Measurements from ENCODE around the gene DOK6. TPM values are rescaled to one million over a fixed set of nuclear protein-coding genes. Genes with fewer than 3 reads are reported as not detected.

The DOK6 gene
- total RNA-seq, 1 donor from 2014 or later = 0.06 TPM

DNA sequence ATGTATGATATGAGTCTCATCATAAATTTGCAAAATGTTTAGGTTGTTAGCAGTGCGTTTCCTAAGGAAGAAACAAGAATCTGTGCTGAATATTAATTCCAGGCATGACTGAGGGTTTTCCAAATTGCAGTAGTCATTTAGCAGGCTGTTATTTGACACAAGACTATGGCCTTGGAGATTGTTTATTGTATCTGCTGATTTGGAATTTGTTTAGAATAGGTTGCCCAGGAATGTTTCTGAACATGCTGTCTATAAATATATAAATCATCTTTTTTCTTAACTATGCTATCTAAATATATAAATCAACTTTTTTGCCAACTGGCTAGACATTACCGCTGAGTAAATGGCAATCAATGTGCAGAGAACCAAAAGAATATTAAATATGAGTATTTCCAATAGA lies 90.9 kb downstream of the DOK6 start:
- DNase-seq (ENCODE audit: low read depth) = no peak
- H3K4me3 ChIP-seq (ENCODE audit: low read depth, low read length) = no peak overlapping the region
- no peak for TF ChIP-seq CTCF (conservative IDR thresholded peaks at IDR 0.05; ENCODE audit: low read depth, low read length)

- DNase-seq (ENCODE audit: low read depth) = no peak
- H3K4me3 ChIP-seq (ENCODE audit: low read depth, low read length) = no peak overlapping the region
- TF ChIP-seq CTCF (conservative IDR thresholded peaks at IDR 0.05; ENCODE audit: low read depth, low read length) = no peak
Observed at GRCh38 chr18:69492861-69493260, 92.2 kb downstream of the DOK6 start.

- DNase-seq (ENCODE audit: low read depth) = no peak
- no peak for TF ChIP-seq CTCF (conservative IDR thresholded peaks at IDR 0.05; ENCODE audit: low read depth, low read length)
- no peak overlapping the region for H3K4me3 ChIP-seq (ENCODE audit: low read depth, low read length)
Observed at GRCh38 chr18:69494841-69495240, 94.2 kb downstream of the DOK6 start.

DNA sequence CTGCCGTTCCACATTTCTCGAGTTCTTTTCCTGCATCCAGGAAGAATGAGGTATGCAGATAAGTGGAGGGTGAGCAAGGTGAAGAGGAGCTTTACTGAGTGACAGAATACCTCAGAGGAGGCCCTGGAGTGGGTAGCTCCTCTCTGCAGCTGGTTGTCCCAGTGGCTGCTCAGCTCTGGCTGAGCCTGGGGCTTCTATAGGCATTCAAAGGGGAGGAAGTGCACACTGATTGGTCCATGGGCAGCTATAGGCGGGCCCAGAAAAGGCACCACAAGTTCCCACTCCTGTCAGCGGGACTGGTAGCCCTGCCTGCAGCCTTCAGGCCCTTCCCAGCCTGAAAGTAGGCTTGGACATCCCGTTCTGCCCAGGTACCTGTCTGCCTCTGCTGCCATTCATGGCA lies 94.7 kb downstream of the DOK6 start:
- DNase-seq (ENCODE audit: low read depth) = no peak
- TF ChIP-seq CTCF (conservative IDR thresholded peaks at IDR 0.05; ENCODE audit: low read depth, low read length) = no peak
- H3K4me3 ChIP-seq (ENCODE audit: low read depth, low read length) = no peak overlapping the region

- no peak for DNase-seq (ENCODE audit: low read depth)
- no peak overlapping the region for H3K4me3 ChIP-seq (ENCODE audit: low read depth, low read length)
- TF ChIP-seq CTCF (conservative IDR thresholded peaks at IDR 0.05; ENCODE audit: low read depth, low read length) = no peak
Observed at GRCh38 chr18:69495841-69496533, 95.3 kb downstream of the DOK6 start.

GRCh38 chr18:69518989-69519388 lies 118.3 kb downstream of the DOK6 start:
- no peak for DNase-seq (ENCODE audit: low read depth)
- TF ChIP-seq CTCF (conservative IDR thresholded peaks at IDR 0.05; ENCODE audit: low read depth, low read length) = no peak

DNA sequence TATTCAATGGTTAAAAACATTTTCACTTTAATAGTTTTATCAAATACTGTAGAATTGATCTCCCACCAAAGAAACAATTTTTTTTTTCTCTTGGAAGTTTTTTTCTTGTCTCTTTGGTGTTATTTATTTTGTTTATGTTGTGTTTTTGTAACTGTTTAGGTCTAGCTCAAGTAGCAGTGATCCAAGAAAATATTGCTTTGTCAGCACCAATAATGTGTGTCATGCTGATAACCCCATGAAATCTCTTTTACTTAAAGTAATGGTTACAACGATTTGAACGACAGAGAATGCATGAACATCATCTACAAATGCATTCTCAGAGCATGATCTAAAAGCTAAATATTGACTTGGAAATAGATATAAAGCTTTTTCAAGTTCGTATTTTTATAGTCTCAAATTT lies 122.9 kb downstream of the DOK6 start:
- no peak for DNase-seq (ENCODE audit: low read depth)
- no peak overlapping the region for H3K4me3 ChIP-seq (ENCODE audit: low read depth, low read length)
- no peak for TF ChIP-seq CTCF (conservative IDR thresholded peaks at IDR 0.05; ENCODE audit: low read depth, low read length)

More at GRCh38 chr18:69518989-69519388, 118.3 kb downstream of the DOK6 start:
- H3K4me3 ChIP-seq (ENCODE audit: low read depth, low read length) = no peak overlapping the region
